Gastrocnemius medialis (tissue), 4 donors: Measurements from ENCODE around the gene SDF2.

Experiments used
- CTCF ChIP-seq, 5 experiments: fragments of 450-650 bp in 3 of 5; fragments of 200-600 bp in 2 of 5; sonication (generic) in 2 of 5; IDR thresholded peaks in 4 of 5; conservative IDR thresholded peaks in 1 of 5; 1 replicate in 4 of 5; 2 replicates in 1 of 5; pipeline ENCODE4 v1.5.1; 2016 to 2019; ENCODE audit warnings: antibody characterized with exemption in 5 of 5, mild to moderate bottlenecking in 3 of 5, moderate library complexity in 3 of 5
- POLR2A ChIP-seq, 2 donors: fragments of 450-650 bp; IDR thresholded peaks; one replicate each; pipeline ENCODE4 v1.6.1; 2017; ENCODE audit warnings: antibody characterized with exemption in 2 of 2, mild to moderate bottlenecking in 2 of 2, moderate library complexity in 2 of 2

- TF ChIP-seq POLR2A (IDR thresholded peaks at IDR 0.05), result no peak
- no peak for TF ChIP-seq CTCF (IDR thresholded peaks at IDR 0.05 in 4 of 5, conservative IDR thresholded peaks at IDR 0.05 in 1 of 5)
These were observed 44.1 kb upstream of the SDF2 start for GRCh38 chr17:28705728-28706334.
